GM12878 (cell line): ENCODE data around the gene SPEM2. TPM values are rescaled to one million over a fixed set of nuclear protein-coding genes. Genes with fewer than 3 reads are reported as not detected.

Experiments used
- ATAC-seq: fragments of 200-7000 bp; cut with Tn5 transposase; 3 replicates; pipeline ENCODE4 v1.9.1; 2020; ENCODE audit warnings: mild to moderate bottlenecking, moderate library complexity
- BruUV-seq: library from RNA; stranded (reverse); fragments of 400-500 nt; replicated peaks from 2 replicates; lab custom pipeline; 2021; lab: Mats Ljungman, UMichigan
- CTCF ChIA-PET: fragments of 300-600 bp; sonication (Branson Sonifier 250); formaldehyde crosslinking; extraction: SDS; loops from one replicate; lab custom pipeline; 2021; ENCODE audit warnings: inconsistent platforms; lab: Yijun Ruan, JAX
- POLR2A ChIA-PET: fragments of 350-600 bp; formaldehyde crosslinking; extraction: SDS; loops from one replicate; lab custom pipeline; 2021; ENCODE audit warnings: inconsistent platforms; lab: Charles Lee
- RAD21 ChIA-PET: fragments of 300-600 bp; sonication (Branson Sonifier 250); formaldehyde crosslinking; loops from one replicate; lab custom pipeline; 2023; ENCODE audit warnings: antibody characterized with exemption; ENCODE audit not compliant: unreplicated experiment; lab: Charles Lee
- SMC1A ChIA-PET: fragments of 300-600 bp; sonication (Branson Sonifier 250); formaldehyde crosslinking; loops from one replicate; lab custom pipeline; 2023; ENCODE audit not compliant: unreplicated experiment, uncharacterized antibody; lab: Charles Lee
- DNase-seq: peaks from one replicate; pipeline ENCODE4 v3.0.0-alpha.2; 2011; ENCODE audit warnings: low read depth, low spot score
- FAIRE-seq: peaks from 3 replicates; lab custom pipeline; 2011; peaks lifted over from hg19 to GRCh38; lab: Jason Lieb, UNC
- H2AFZ ChIP-seq: 2 replicates; pipeline ENCODE4 v1.6.0; 2011; ENCODE audit warnings: low read depth, low read length, control low read depth; ENCODE audit not compliant: control insufficient read depth
- H3K27ac ChIP-seq: 2 replicates; pipeline ENCODE4 v1.5.1; 2011; ENCODE audit warnings: control low read depth; ENCODE audit not compliant: control insufficient read depth, insufficient read depth
- H3K27me3 ChIP-seq, 2 experiments: replicated peaks in 1 of 2; 2 replicates each; pipeline versions ENCODE4 v1.6.0 to v1.6.1; 2011; ENCODE audit warnings: low read length in 1 of 2; ENCODE audit not compliant: control insufficient read depth in 2 of 2, insufficient read depth in 2 of 2
- H3K36me3 ChIP-seq, 2 experiments: 2 replicates each; pipeline ENCODE4 v1.5.1; 2011; ENCODE audit warnings: low read length in 1 of 2; ENCODE audit not compliant: control insufficient read depth in 2 of 2, insufficient read depth in 2 of 2
- H3K4me1 ChIP-seq: 2 replicates; pipeline ENCODE4 v1.6.1; 2011; ENCODE audit warnings: mild to moderate bottlenecking, low read length, moderate library complexity, mixed read lengths; ENCODE audit not compliant: control insufficient read depth, insufficient read depth
- H3K4me2 ChIP-seq: 2 replicates; pipeline ENCODE4 v1.6.0; 2011; ENCODE audit warnings: control low read depth; ENCODE audit not compliant: control insufficient read depth, insufficient read depth
- H3K4me3 ChIP-seq: fragments of 200-600 bp; sonication (generic); 2 replicates; pipeline ENCODE4 v1.5.1; 2016
- H3K79me2 ChIP-seq: 2 replicates; pipeline ENCODE4 v1.6.0; 2011; ENCODE audit warnings: low read length; ENCODE audit not compliant: control insufficient read depth, insufficient read depth
- H3K9ac ChIP-seq: 2 replicates; pipeline ENCODE4 v1.8.0; 2011; ENCODE audit warnings: low read length, control low read depth, mixed read lengths; ENCODE audit not compliant: control insufficient read depth, insufficient read depth
- H3K9me3 ChIP-seq: replicated peaks from 3 replicates; pipeline ENCODE4 v1.5.1; 2011; ENCODE audit warnings: mild to moderate bottlenecking, low read length; ENCODE audit not compliant: control insufficient read depth, insufficient read depth
- H4K20me1 ChIP-seq: 2 replicates; pipeline ENCODE4 v1.6.0; 2011; ENCODE audit not compliant: control insufficient read depth, insufficient read depth
- BCL11A ChIP-seq: IDR thresholded peaks from 2 replicates; pipeline ENCODE4 v1.6.1; 2011; ENCODE audit warnings: low read depth, low read length
- CEBPZ ChIP-seq: fragments of 150-350 bp; IDR thresholded peaks from 2 replicates; pipeline ENCODE4 v1.6.1; 2016; ENCODE audit warnings: low read depth, low read length
- HSF1 ChIP-seq: fragments of 150-350 bp; IDR thresholded peaks from 2 replicates; pipeline ENCODE4 v1.6.1; 2014; ENCODE audit warnings: mild to moderate bottlenecking, low read depth, low read length
- IKZF2 ChIP-seq, 2 experiments: fragments of 450-650 bp; IDR thresholded peaks; 2 replicates each; pipeline ENCODE4 v1.6.1; 2017; ENCODE audit warnings: mild to moderate bottlenecking in 2 of 2, moderate library complexity in 2 of 2
- POLR2AphosphoS2 ChIP-seq: IDR thresholded peaks from 2 replicates; pipeline ENCODE4 v1.6.1; 2011; ENCODE audit warnings: low read depth, mild to moderate bottlenecking, low read length, improper control_type of control experiment, moderate library complexity
- RAD51 ChIP-seq: fragments of 450-650 bp; IDR thresholded peaks from 2 replicates; pipeline ENCODE4 v1.6.1; 2016; ENCODE audit warnings: moderate library complexity, mild to moderate bottlenecking, inconsistent platforms
- SKIL ChIP-seq: fragments of 450-650 bp; IDR thresholded peaks from 2 replicates; pipeline ENCODE4 v1.6.1; 2017; ENCODE audit warnings: mild to moderate bottlenecking, low read depth, inconsistent platforms; ENCODE audit not compliant: poor library complexity, severe bottlenecking
- SMAD1 ChIP-seq: fragments of 450-650 bp; IDR thresholded peaks from 2 replicates; pipeline ENCODE4 v1.6.1; 2018; ENCODE audit warnings: mild to moderate bottlenecking, low read depth; ENCODE audit not compliant: partially characterized antibody
- SMC3 ChIP-seq: IDR thresholded peaks from 2 replicates; pipeline ENCODE4 v1.6.1; 2011; ENCODE audit warnings: low read length, improper control_type of control experiment, borderline replicate concordance
- TCF12 ChIP-seq: IDR thresholded peaks from 2 replicates; pipeline ENCODE4 v1.6.1; 2011; ENCODE audit warnings: low read depth, mild to moderate bottlenecking, low read length
- ZBTB4 ChIP-seq: fragments of 450-650 bp; formaldehyde crosslinking; IDR thresholded peaks from 2 replicates; pipeline ENCODE4 v1.4.0; 2022; ENCODE audit warnings: mild to moderate bottlenecking, moderate library complexity
- ZNF622 ChIP-seq: fragments of 450-650 bp; IDR thresholded peaks from 2 replicates; pipeline ENCODE4 v1.6.1; 2017; ENCODE audit warnings: mild to moderate bottlenecking, inconsistent platforms
- WGBS: methylation state at CpG from one replicate; pipeline ENCODE4 v1.1.6; 2016; ENCODE audit warnings: low lambda C conversion rate; ENCODE audit not compliant: insufficient replicate concordance, insufficient coverage; ENCODE audit errors: missing lambda C conversion rate; 5-methylcytosine and 5-hydroxymethylcytosine counted together
- in situ Hi-C: fragments of 300-500 bp; cut with MboI; formaldehyde crosslinking; loops from 9 replicates; pipeline ENCODE4 v1.14.3; 2018; ENCODE audit warnings: mixed read lengths
- intact Hi-C: fragments of 100-400 bp; cut with micrococcal nuclease; formaldehyde crosslinking; loops from one replicate; pipeline ENCODE4 v1.14.2; 2022; ENCODE audit not compliant: unreplicated experiment
- polyA plus RNA-seq, 11 experiments: library from polyadenylated mRNA; depleted of rRNA in 4 of 11; unstranded in 6 of 11; stranded (reverse) in 5 of 11; fragments of >200 nt; fragmentation: Nextera tagmentation in 4 of 11; fragmentation: Illumina TruSeq in 1 of 11; extraction: Ambion mirVana in 4 of 11; extraction: Trizol in 1 of 11; gene quantifications; 1 replicate in 1 of 11; 2 replicates in 10 of 11; pipeline versions ENCODE4 v1.2.1 to v1.2.3, GENCODE V29; 2011 to 2016; ENCODE audit warnings: inconsistent platforms in 2 of 11, missing spikeins in 2 of 11, low read depth in 1 of 11
- total RNA-seq, 4 experiments: library from RNA; depleted of rRNA in 3 of 4; stranded (reverse); fragments of >200 nt in 3 of 4; fragmentation: Illumina TruSeq in 1 of 4; extraction: Trizol in 1 of 4; gene quantifications; 2 replicates each; pipeline versions ENCODE4 v1.2.1 to v1.2.3, GENCODE V29; 2013 to 2021

The SPEM2 gene
- total and polyA plus RNA-seq, 10 of the 15 experiments (the other 5 are each of a cell fraction or from before 2014, with no cell fraction given), result not detected

- H3K36me3 ChIP-seq, result no peaks in the 10 kb centered on the region
- no peaks in the 10 kb centered on the region for H4K20me1 ChIP-seq
- H3K4me3 ChIP-seq, result peak within 1 kb of the TSS; percentile 97
- ATAC-seq, result no peak
- no peaks in the 10 kb centered on the region for H3K9me3 ChIP-seq
- H3K4me1 ChIP-seq, result peaks cover 29% of the 10 kb centered on the region
- ChIA-PET POLR2A (interaction anchor here (0.5 to 8.2 kb wide), 10 partner anchors 9 to 757 kb away, joined by 3 to 63 read pairs (median 6); partner anchors contain the start of genes POLR2A, SENP3, SLC35G6 and TMEM256), CTCF (interaction anchor here (0.7 to 2.8 kb wide), 5 partner anchors 37 to 248 kb away, joined by 3 to 16 read pairs (median 3); partner anchors contain the start of genes SENP3 and TP53), RAD21 (interaction anchor here (0.7 to 2.5 kb wide), 8 partner anchors 15 to 121 kb away, joined by 3 to 12 read pairs (median 4); partner anchors contain the start of genes POLR2A, SENP3 and TMEM95), SMC1A (interaction anchor here (0.9 to 1.2 kb wide), 4 partner anchors 13 to 119 kb away, joined by 3 to 5 read pairs (median 3); partner anchors contain the start of gene TNFSF13)
- FAIRE-seq, result no peak
- peak within 1 kb of the TSS; percentile 82 for H2AFZ ChIP-seq
- intact Hi-C loops (loop anchor here (5.0 to 10.0 kb wide), 4 partner anchors 37 to 395 kb away; partner anchors contain the start of genes KCTD11, SENP3, SLC16A11 and TMEM256), in situ Hi-C loops (no loop called here)
- 9% methylated on average over 46 of the region's 50 CpGs for WGBS
- no TSS peak for BruUV-seq
- H3K9ac ChIP-seq, result peak within 1 kb of the TSS; percentile 77
- H3K27ac ChIP-seq, result peak within 1 kb of the TSS; percentile 46
- H3K79me2 ChIP-seq, result peaks cover 6% of the 10 kb centered on the region
- peak within 1 kb of the TSS; percentile 91 for H3K4me2 ChIP-seq
- DNase-seq, result no peak
- peaks cover 0 to 4% of the 10 kb centered on the region in 2 experiments; a peak in 2 of 4 replicates for H3K27me3 ChIP-seq
- TF ChIP-seq BCL11A (no peak), IKZF2 (IDR thresholded peaks at IDR 0.05) (no peak), RAD51 (no peak), HSF1 (no peak), SMC3 (no peak), ZBTB4 (no peak), CEBPZ (no peak), ZNF622 (no peak), POLR2AphosphoS2 (peak; percentile 35; the same call in 1 of the 2 replicates), SMAD1 (no peak), TCF12 (no peak), SKIL (no peak)
Measured at GRCh38 chr17:7439462-7440112, 14.2 kb downstream of the SPEM2 start, which contains the start of gene FGF11. TSS of gene FGF11 (plus strand) at chr17:7439512. CDS start at chr17:7439621, 109 bp downstream.
